H1 (cell line): ENCODE results near the gene AGER. TPM values are rescaled to one million over a fixed set of nuclear protein-coding genes. Genes with fewer than 3 reads are reported as not detected.

ENCODE experiments used
- BACH1 ChIP-seq: IDR thresholded peaks from 2 replicates; pipeline ENCODE4 v1.6.1; 2012; ENCODE audit warnings: low read length, improper control_type of control experiment
- CHD2 ChIP-seq: IDR thresholded peaks from 2 replicates; pipeline ENCODE4 v1.6.1; 2012; ENCODE audit warnings: low read length, improper control_type of control experiment
- CTCF ChIP-seq, 3 experiments: IDR thresholded peaks; 1 replicate in 2 of 3; 2 replicates in 1 of 3; pipeline versions ENCODE4 v1.5.1 to v1.6.1; 2011; ENCODE audit warnings: low read length in 3 of 3, mild to moderate bottlenecking in 3 of 3, inconsistent platforms in 2 of 3, low read depth in 1 of 3, moderate library complexity in 1 of 3; ENCODE audit not compliant: insufficient read depth in 1 of 3; ENCODE audit errors: control extremely low read depth in 1 of 3
- EZH2 ChIP-seq: fragments of 200-600 bp; sonication (generic); IDR thresholded peaks from 2 replicates; pipeline ENCODE4 v1.7.1; 2012; ENCODE audit warnings: low read depth, mild to moderate bottlenecking, moderate library complexity, low read length, inconsistent platforms; ENCODE audit not compliant: severe bottlenecking
- GTF2F1 ChIP-seq: IDR thresholded peaks from 2 replicates; pipeline ENCODE4 v1.6.1; 2012; ENCODE audit warnings: low read depth, low read length, improper control_type of control experiment, borderline replicate concordance
- JUN ChIP-seq: IDR thresholded peaks from 2 replicates; pipeline ENCODE4 v1.6.1; 2011; ENCODE audit warnings: low read depth, mild to moderate bottlenecking, improper control_type of control experiment, low read length
- KDM1A ChIP-seq: fragments of 200-600, 300-600 bp; sonication (generic); IDR thresholded peaks from 2 replicates; pipeline ENCODE4 v1.7.1; 2016; ENCODE audit warnings: mild to moderate bottlenecking, low read length, borderline replicate concordance
- KDM4A ChIP-seq: IDR thresholded peaks from one replicate; pipeline ENCODE4 v1.7.1; 2012; ENCODE audit warnings: low read depth, mild to moderate bottlenecking, moderate library complexity, low read length, inconsistent platforms; ENCODE audit not compliant: severe bottlenecking
- POLR2A ChIP-seq, 2 experiments: IDR thresholded peaks; 1 replicate in 1 of 2; 2 replicates in 1 of 2; pipeline ENCODE4 v1.6.1; 2011; ENCODE audit warnings: low read depth in 2 of 2, low read length in 2 of 2, mild to moderate bottlenecking in 2 of 2; ENCODE audit errors: control extremely low read depth in 1 of 2
- POLR2AphosphoS5 ChIP-seq: IDR thresholded peaks from 2 replicates; pipeline ENCODE4 v1.6.1; 2011; ENCODE audit warnings: low read depth, low read length
- RAD21 ChIP-seq, 2 experiments: IDR thresholded peaks in 1 of 2; conservative IDR thresholded peaks in 1 of 2; 2 replicates each; pipeline ENCODE4 v1.6.1; 2011; ENCODE audit warnings: low read depth in 2 of 2, low read length in 2 of 2, improper control_type of control experiment in 1 of 2, inconsistent platforms in 1 of 2, mild to moderate bottlenecking in 1 of 2, moderate library complexity in 1 of 2
- RBBP5 ChIP-seq: IDR thresholded peaks from 2 replicates; pipeline ENCODE4 v1.7.1; 2012; ENCODE audit warnings: low read depth, mild to moderate bottlenecking, inconsistent platforms, low read length, moderate library complexity, borderline replicate concordance
- RFX5 ChIP-seq: IDR thresholded peaks from 2 replicates; pipeline ENCODE4 v1.6.1; 2011; ENCODE audit warnings: low read depth, low read length, improper control_type of control experiment, borderline replicate concordance
- SIX5 ChIP-seq: IDR thresholded peaks from 2 replicates; pipeline ENCODE4 v1.6.1; 2011; ENCODE audit warnings: mild to moderate bottlenecking, low read depth, low read length
- SP1 ChIP-seq: IDR thresholded peaks from 2 replicates; pipeline ENCODE4 v1.6.1; 2011; ENCODE audit warnings: low read depth, low read length
- SRF ChIP-seq: IDR thresholded peaks from 2 replicates; pipeline ENCODE4 v1.6.1; 2011; ENCODE audit warnings: mild to moderate bottlenecking, low read depth, low read length, moderate library complexity
- TAF1 ChIP-seq: IDR thresholded peaks from 2 replicates; pipeline ENCODE4 v1.6.1; 2011; ENCODE audit warnings: mild to moderate bottlenecking, low read depth, low read length
- TAF7 ChIP-seq: optimal IDR thresholded peaks from 2 replicates; pipeline ENCODE3; 2011; ENCODE audit warnings: low read depth, mild to moderate bottlenecking, inconsistent platforms, low read length, moderate library complexity, borderline replicate concordance
- TCF12 ChIP-seq: IDR thresholded peaks from 2 replicates; pipeline ENCODE4 v1.6.1; 2011; ENCODE audit warnings: low read depth, mild to moderate bottlenecking, low read length
- TEAD4 ChIP-seq: IDR thresholded peaks from 2 replicates; pipeline ENCODE4 v1.6.1; 2012; ENCODE audit warnings: low read depth, low read length, inconsistent platforms, mixed read lengths
- USF2 ChIP-seq: IDR thresholded peaks from 2 replicates; pipeline ENCODE4 v1.6.1; 2011; ENCODE audit warnings: low read length, improper control_type of control experiment
- polyA plus RNA-seq, 7 experiments: library from polyadenylated mRNA; depleted of rRNA in 3 of 7; stranded (reverse) in 5 of 7; unstranded in 2 of 7; fragments of >200 nt in 5 of 7; fragments of 200-250 nt in 2 of 7; gene quantifications; 1 replicate in 5 of 7; 2 replicates in 1 of 7; 4 replicates in 1 of 7; pipeline versions ENCODE4 v1.2.1 to v1.2.3, GENCODE V29; 2011 to 2013; ENCODE audit warnings: missing spikeins in 2 of 7, mixed read lengths in 2 of 7
- total RNA-seq: library from RNA; stranded (reverse); fragmentation: NEBNext Ultra II Directional; extraction: Animal tissue kit (Norgen Biotek cat#: 25700); gene quantifications from 2 replicates; pipeline ENCODE4 v1.2.1, GENCODE V29; 2021

The AGER gene
- total and polyA plus RNA-seq, 2 of the 8 experiments (the other 6 are each of a cell fraction or from before 2014, with no cell fraction given), result 3.8 to 10.9 TPM

- no peak for TF ChIP-seq USF2
- peak; percentile 42; the same call in 1 of the 2 replicates for TF ChIP-seq SP1
- peak in 1 of 2 experiments; percentile 41; a peak in 2 of 4 replicates for TF ChIP-seq RAD21 (IDR thresholded peaks at IDR 0.05 in 1 of 2, conservative IDR thresholded peaks at IDR 0.05 in 1 of 2; ENCODE audit: low read depth in 2 of 2, low read length in 2 of 2)
- no peak for TF ChIP-seq JUN
- TF ChIP-seq BACH1, result no peak
- TF ChIP-seq KDM4A, result no peak
- 0 out of 2 replicates have a peak, but pooled peaks have one; percentile 22 for TF ChIP-seq TAF1
- peak; percentile 78 for TF ChIP-seq POLR2AphosphoS5
- no peak; a peak in 1 of 3 replicates for TF ChIP-seq POLR2A (IDR thresholded peaks at IDR 0.05; ENCODE audit: control extremely low read depth in 1 of 2, low read depth in 2 of 2, low read length in 2 of 2)
- no peak for TF ChIP-seq SIX5
- no peak for TF ChIP-seq CHD2
- no peak for TF ChIP-seq TAF7
- no peak for TF ChIP-seq TCF12
- peak in 2 of 3 experiments; percentile 57 to 67; a peak in 3 of 4 replicates for TF ChIP-seq CTCF (IDR thresholded peaks at IDR 0.05; ENCODE audit: control extremely low read depth in 1 of 3, insufficient read depth in 1 of 3, low read depth in 1 of 3, low read length in 3 of 3)
- TF ChIP-seq TEAD4, result peak; percentile 72
- no peak for TF ChIP-seq EZH2
- TF ChIP-seq SRF, result no peak
- TF ChIP-seq RBBP5, result no peak
- TF ChIP-seq GTF2F1, result no peak
- no peak for TF ChIP-seq KDM1A
- TF ChIP-seq RFX5, result no peak
- TF ChIP-seq, all 59 proteins: peak for 8
These were observed 11.0 kb upstream of the AGER start (continued) for GRCh38 chr6:32194825-32195651.
